ENCODE data around the gene MGLL.

DNA sequence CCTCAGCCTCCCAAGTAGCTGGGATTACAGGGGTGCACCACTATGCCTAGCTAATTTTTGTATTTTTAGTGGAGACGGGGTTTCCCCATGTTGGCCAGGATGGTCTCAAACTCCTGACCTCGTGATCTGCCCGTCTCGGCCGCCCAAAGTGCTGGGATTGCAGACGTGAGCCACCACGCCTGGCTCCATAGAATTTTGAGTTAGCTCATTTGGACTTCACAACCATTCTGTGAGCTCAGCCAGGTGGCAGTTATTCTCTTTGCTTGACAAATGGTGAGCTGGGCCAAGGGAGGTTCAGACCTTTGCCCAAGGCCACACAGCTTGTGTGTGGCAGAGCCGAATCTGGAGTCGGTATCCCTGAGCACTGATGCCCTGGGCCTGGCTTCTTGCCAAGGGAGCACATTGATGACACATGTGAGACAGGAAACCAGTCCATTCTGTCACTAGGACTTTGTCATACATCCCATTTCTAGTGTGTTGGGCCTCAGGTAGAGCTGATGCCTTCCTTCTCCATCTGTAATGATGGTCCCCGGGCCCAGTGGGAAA, 175.7 kb downstream of the MGLL start:
- TF ChIP-seq, protein P1, sequence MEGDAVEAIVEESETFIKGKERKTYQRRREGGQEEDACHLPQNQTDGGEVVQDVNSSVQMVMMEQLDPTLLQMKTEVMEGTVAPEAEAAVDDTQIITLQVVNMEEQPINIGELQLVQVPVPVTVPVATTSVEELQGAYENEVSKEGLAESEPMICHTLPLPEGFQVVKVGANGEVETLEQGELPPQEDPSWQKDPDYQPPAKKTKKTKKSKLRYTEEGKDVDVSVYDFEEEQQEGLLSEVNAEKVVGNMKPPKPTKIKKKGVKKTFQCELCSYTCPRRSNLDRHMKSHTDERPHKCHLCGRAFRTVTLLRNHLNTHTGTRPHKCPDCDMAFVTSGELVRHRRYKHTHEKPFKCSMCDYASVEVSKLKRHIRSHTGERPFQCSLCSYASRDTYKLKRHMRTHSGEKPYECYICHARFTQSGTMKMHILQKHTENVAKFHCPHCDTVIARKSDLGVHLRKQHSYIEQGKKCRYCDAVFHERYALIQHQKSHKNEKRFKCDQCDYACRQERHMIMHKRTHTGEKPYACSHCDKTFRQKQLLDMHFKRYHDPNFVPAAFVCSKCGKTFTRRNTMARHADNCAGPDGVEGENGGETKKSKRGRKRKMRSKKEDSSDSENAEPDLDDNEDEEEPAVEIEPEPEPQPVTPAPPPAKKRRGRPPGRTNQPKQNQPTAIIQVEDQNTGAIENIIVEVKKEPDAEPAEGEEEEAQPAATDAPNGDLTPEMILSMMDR (IDR thresholded peaks at IDR 0.05; ENCODE audit: low read depth, low read length), result no peak
- no peak for TF ChIP-seq EZH2phosphoT487 (IDR thresholded peaks at IDR 0.05; ENCODE audit: low read depth)

Data from OCI-LY3 (cell line).